Suppressor macrophage treated with lipopolysaccharide for 1 hour (primary cell): Measurements from ENCODE around the gene BABAM2.
"Not testable (repeated sequence)": the region's sequence is repeated elsewhere in the genome, so short reads cannot be mapped to it uniquely, and the experiment has no call there.

Experiments used
- DNase-seq, 3 donors: peaks; one replicate each; pipeline ENCODE4 v3.0.0-alpha.2; 2020 to 2022

BABAM2 gene

GRCh38 chr2:27881815-27882583, 8.5 kb upstream of the BABAM2 start:
- not testable (repeated sequence) for DNase-seq

GRCh38 chr2:27882584-27882922, 8.0 kb upstream of the BABAM2 start:
- DNase-seq, result not testable (repeated sequence)

GRCh38 chr2:27884601-27885000, 5.9 kb upstream of the BABAM2 start:
- no peak for DNase-seq

GRCh38 chr2:27885234-27885633, 5.3 kb upstream of the BABAM2 start:
- DNase-seq, result no peak

- no peak for DNase-seq
These were observed 4.9 kb upstream of the BABAM2 start for GRCh38 chr2:27885661-27886060.

GRCh38 chr2:27886322-27886721, 4.2 kb upstream of the BABAM2 start:
- DNase-seq, result no peak

- no peak for DNase-seq
These were observed 3.4 kb upstream of the BABAM2 start for GRCh38 chr2:27887111-27887510.

- DNase-seq, result no peak
These were observed 2.7 kb upstream of the BABAM2 start for GRCh38 chr2:27887830-27888229.

GRCh38 chr2:27888790-27889189, 1.7 kb upstream of the BABAM2 start:
- no peak for DNase-seq

- DNase-seq, result peak in 1 of 3 donors; percentile 22
These were observed 769 bp upstream of the BABAM2 start for GRCh38 chr2:27889774-27890145.

GRCh38 chr2:27890924-27891672, 569 bp downstream of the BABAM2 start:
- peak; percentile 95 to 98 (median 97) for DNase-seq

GRCh38 chr2:27891673-27892105, 1.2 kb downstream of the BABAM2 start:
- peak in 2 of 3 donors; percentile 24 to 37 for DNase-seq

- peak in 1 of 3 donors; percentile 21 for DNase-seq
These were observed 2.5 kb downstream of the BABAM2 start for GRCh38 chr2:27893006-27893405.

GRCh38 chr2:27897717-27898116, 7.2 kb downstream of the BABAM2 start:
- DNase-seq, result peak; percentile 75 to 97 (median 93)

GRCh38 chr2:27901234-27901633, 10.7 kb downstream of the BABAM2 start:
- peak; percentile 77 to 87 (median 80) for DNase-seq

- peak in 1 of 3 donors; percentile 53 for DNase-seq
These were observed 11.6 kb downstream of the BABAM2 start for GRCh38 chr2:27902098-27902497.

- DNase-seq, result no peak
These were observed 12.5 kb downstream of the BABAM2 start for GRCh38 chr2:27903018-27903417.

- peak; percentile 39 to 61 (median 52) for DNase-seq
These were observed 13.3 kb downstream of the BABAM2 start for GRCh38 chr2:27903649-27904404.

- no peak for DNase-seq
These were observed 13.8 kb downstream of the BABAM2 start for GRCh38 chr2:27904405-27904665.

- DNase-seq, result no peak
These were observed 15.5 kb downstream of the BABAM2 start for GRCh38 chr2:27906074-27906473.

- DNase-seq, result no peak
These were observed 17.0 kb downstream of the BABAM2 start for GRCh38 chr2:27907547-27907946.

- no peak for DNase-seq
These were observed 19.4 kb downstream of the BABAM2 start for GRCh38 chr2:27909901-27910300.

- DNase-seq, result no peak
These were observed 21.1 kb downstream of the BABAM2 start for GRCh38 chr2:27911458-27912210.
